Transverse colon (tissue), 4 donors: ENCODE results near the gene CDC42BPB.

Experiments
- CTCF ChIP-seq, 5 experiments: fragments of 200-600 bp in 3 of 5; fragments of 450-650 bp in 2 of 5; sonication (generic) in 3 of 5; IDR thresholded peaks; 1 replicate in 2 of 5; 2 replicates in 3 of 5; pipeline ENCODE4 v1.5.1; 2016 to 2017; ENCODE audit warnings: antibody characterized with exemption in 5 of 5, inconsistent platforms in 3 of 5, mild to moderate bottlenecking in 2 of 5, moderate library complexity in 1 of 5
- POLR2AphosphoS5 ChIP-seq, 3 donors: sonication (generic); formaldehyde crosslinking; IDR thresholded peaks; one replicate each; pipeline ENCODE4 v1.6.1; 2016; ENCODE audit warnings: antibody characterized with exemption in 3 of 3

- TF ChIP-seq CTCF (IDR thresholded peaks at IDR 0.05) (no peak), POLR2AphosphoS5 (IDR thresholded peaks at IDR 0.05) (no peak)
Observed at GRCh38 chr14:103027451-103027850, 29.9 kb downstream of the CDC42BPB start.
